OCI-LY1 (cell line): ENCODE data around the gene HSD11B1L.

ENCODE experiments used
- H2AFZ ChIP-seq: fragments of 200-600 bp; sonication (generic), shearing (Covaris generic); 2 replicates; pipeline ENCODE4 v1.6.0; 2014; ENCODE audit warnings: antibody characterized with exemption, mild to moderate bottlenecking, low read length
- H3F3A ChIP-seq: fragments of 200-600 bp; sonication (generic), shearing (Covaris generic); 2 replicates; pipeline ENCODE4 v1.6.0; 2014; ENCODE audit warnings: mild to moderate bottlenecking, antibody characterized with exemption, low read length, moderate library complexity; ENCODE audit not compliant: insufficient read depth
- H3K27ac ChIP-seq: fragments of 200-600 bp; sonication (generic); 2 replicates; pipeline ENCODE4 v1.5.1; 2014; ENCODE audit warnings: low read length, mixed run types, mild to moderate bottlenecking, low read depth; ENCODE audit not compliant: poor library complexity, severe bottlenecking
- H3K27me3 ChIP-seq: fragments of 200-600 bp; sonication (generic); 2 replicates; pipeline ENCODE4 v1.6.0; 2014; ENCODE audit warnings: antibody characterized with exemption, mild to moderate bottlenecking, low read length, moderate library complexity; ENCODE audit not compliant: insufficient read depth
- H3K36me3 ChIP-seq: fragments of 200-600 bp; sonication (generic); 2 replicates; pipeline ENCODE4 v1.6.1; 2014; ENCODE audit warnings: mild to moderate bottlenecking, antibody characterized with exemption, low read length, moderate library complexity, mixed read lengths; ENCODE audit not compliant: insufficient read depth
- H3K4me1 ChIP-seq: fragments of 200-600 bp; sonication (generic); 2 replicates; pipeline ENCODE4 v1.5.1; 2014; ENCODE audit warnings: mild to moderate bottlenecking, low read length, moderate library complexity; ENCODE audit not compliant: insufficient read depth, severe bottlenecking
- H3K4me2 ChIP-seq: fragments of 200-600 bp; sonication (generic), shearing (Covaris generic); 2 replicates; pipeline ENCODE4 v1.6.1; 2014; ENCODE audit warnings: low read length
- H3K4me3 ChIP-seq: fragments of 200-600 bp; sonication (generic); 2 replicates; pipeline ENCODE4 v1.5.1; 2014; ENCODE audit warnings: low read length, low read depth, mild to moderate bottlenecking, mixed read lengths; ENCODE audit not compliant: poor library complexity, severe bottlenecking
- H3K79me2 ChIP-seq: fragments of 200-600 bp; shearing (Covaris generic); 2 replicates; pipeline ENCODE4 v1.6.1; 2016; ENCODE audit warnings: mixed run types, low read length, mixed read lengths; ENCODE audit not compliant: insufficient read depth
- H3K9ac ChIP-seq: fragments of 200-600 bp; sonication (generic), shearing (Covaris generic); 2 replicates; pipeline ENCODE4 v1.6.1; 2014; ENCODE audit warnings: mild to moderate bottlenecking, low read length, mixed read lengths
- H3K9me2 ChIP-seq: fragments of 200-600 bp; sonication (generic), shearing (Covaris generic); 2 replicates; pipeline ENCODE4 v1.6.1; 2014; ENCODE audit warnings: low read depth, mild to moderate bottlenecking, low read length, mixed read lengths
- H3K9me3 ChIP-seq: fragments of 200-600 bp; shearing (Covaris generic); 2 replicates; pipeline ENCODE4 v1.6.1; 2014; ENCODE audit warnings: low read length, mixed read lengths
- H4K20me1 ChIP-seq: fragments of 200-600 bp; sonication (generic), shearing (Covaris generic); 2 replicates; pipeline ENCODE4 v1.6.0; 2016; ENCODE audit warnings: mild to moderate bottlenecking, low read length; ENCODE audit not compliant: insufficient read depth
- CTCF ChIP-seq: fragments of 200-600 bp; sonication (generic), shearing (Covaris generic); IDR thresholded peaks from 2 replicates; pipeline ENCODE4 v1.5.1; 2017; ENCODE audit warnings: mild to moderate bottlenecking, antibody characterized with exemption, low read length, moderate library complexity, mixed read lengths
- EZH2 ChIP-seq: fragments of 200-600 bp; sonication (generic), shearing (Covaris generic); IDR thresholded peaks from 2 replicates; pipeline ENCODE4 v1.8.0; 2017; ENCODE audit warnings: borderline replicate concordance, mixed run types, mild to moderate bottlenecking, antibody characterized with exemption, low read length, moderate library complexity, mixed read lengths

The HSD11B1L gene

GRCh38 chr19:5690125-5690954, 9.5 kb downstream of the HSD11B1L start, which contains the start of gene RPL36:
RPL36 (plus strand) TSS chr19:5690295; CDS start chr19:5690508, 213 bp downstream.
- H3K36me3 ChIP-seq: peaks cover 50% of the 10 kb centered on the region

GRCh38 chr19:5690955-5691821, 10.4 kb downstream of the HSD11B1L start:
- Histone ChIP-seq H3K36me3 (peaks cover 59% of the 10 kb centered on the region), H3K9ac (peak overlapping the region; percentile 99), H3K79me2 (peaks cover 32% of the 10 kb centered on the region), H2AFZ (no peak overlapping the region), H3K9me2 (no peaks in the 10 kb centered on the region), H4K20me1 (no peaks in the 10 kb centered on the region), H3K27ac (peak overlapping the region; percentile 82), H3K4me3 (peak overlapping the region; percentile 99), H3K9me3 (no peaks in the 10 kb centered on the region), H3K4me2 (peak overlapping the region; percentile 68), H3K4me1 (peaks cover 42% of the 10 kb centered on the region), H3K27me3 (no peaks in the 10 kb centered on the region), H3F3A (no peaks in the 10 kb centered on the region)
- TF ChIP-seq EZH2: no peak
- TF ChIP-seq CTCF: no peak

More at GRCh38 chr19:5690125-5690954, 9.5 kb downstream of the HSD11B1L start, which contains the start of gene RPL36:
- no peak for TF ChIP-seq EZH2
- peak; percentile 87 for TF ChIP-seq CTCF
- no peaks in the 10 kb centered on the region for H3K9me2 ChIP-seq
- no peaks in the 10 kb centered on the region for H4K20me1 ChIP-seq
- no peak within 1 kb of the TSS for H2AFZ ChIP-seq
- peaks cover 4% of the 10 kb centered on the region; the same call in 1 of the 2 replicates for H3F3A ChIP-seq
- peak within 1 kb of the TSS; percentile 99 for H3K9ac ChIP-seq
- H3K27me3 ChIP-seq: no peaks in the 10 kb centered on the region
- H3K79me2 ChIP-seq: peaks cover 32% of the 10 kb centered on the region
- peak within 1 kb of the TSS; percentile 82 for H3K27ac ChIP-seq
- H3K4me2 ChIP-seq: peak within 1 kb of the TSS; percentile 68
- H3K4me1 ChIP-seq: peaks cover 38% of the 10 kb centered on the region
- peak within 1 kb of the TSS; percentile 99 for H3K4me3 ChIP-seq
- H3K9me3 ChIP-seq: no peaks in the 10 kb centered on the region

- Histone ChIP-seq H3K9me2 (no peaks in the 10 kb centered on the region), H3K79me2 (peaks cover 32% of the 10 kb centered on the region), H3F3A (no peaks in the 10 kb centered on the region), H2AFZ (no peak overlapping the region), H3K9ac (peak overlapping the region; percentile 99), H3K4me3 (peak overlapping the region; percentile 99), H3K27me3 (no peaks in the 10 kb centered on the region), H3K4me2 (peak overlapping the region; percentile 68), H3K36me3 (peaks cover 68% of the 10 kb centered on the region), H3K9me3 (no peaks in the 10 kb centered on the region), H3K27ac (no peak overlapping the region), H3K4me1 (peaks cover 38% of the 10 kb centered on the region), H4K20me1 (no peaks in the 10 kb centered on the region)
- no peak for TF ChIP-seq EZH2
- no peak for TF ChIP-seq CTCF
These were observed 11.2 kb downstream of the HSD11B1L start for GRCh38 chr19:5691822-5692722.
